ENCODE data around the gene ACIN1. TPM values are rescaled to one million over a fixed set of nuclear protein-coding genes. Genes with fewer than 3 reads are reported as not detected.

The ACIN1 gene
- total RNA-seq, 4 donors from 2014 or later: 89.6 to 124 (median 109) TPM

GRCh38 chr14:23066368-23066767 lies 28.6 kb downstream of the ACIN1 start:
- TF ChIP-seq, protein P1, sequence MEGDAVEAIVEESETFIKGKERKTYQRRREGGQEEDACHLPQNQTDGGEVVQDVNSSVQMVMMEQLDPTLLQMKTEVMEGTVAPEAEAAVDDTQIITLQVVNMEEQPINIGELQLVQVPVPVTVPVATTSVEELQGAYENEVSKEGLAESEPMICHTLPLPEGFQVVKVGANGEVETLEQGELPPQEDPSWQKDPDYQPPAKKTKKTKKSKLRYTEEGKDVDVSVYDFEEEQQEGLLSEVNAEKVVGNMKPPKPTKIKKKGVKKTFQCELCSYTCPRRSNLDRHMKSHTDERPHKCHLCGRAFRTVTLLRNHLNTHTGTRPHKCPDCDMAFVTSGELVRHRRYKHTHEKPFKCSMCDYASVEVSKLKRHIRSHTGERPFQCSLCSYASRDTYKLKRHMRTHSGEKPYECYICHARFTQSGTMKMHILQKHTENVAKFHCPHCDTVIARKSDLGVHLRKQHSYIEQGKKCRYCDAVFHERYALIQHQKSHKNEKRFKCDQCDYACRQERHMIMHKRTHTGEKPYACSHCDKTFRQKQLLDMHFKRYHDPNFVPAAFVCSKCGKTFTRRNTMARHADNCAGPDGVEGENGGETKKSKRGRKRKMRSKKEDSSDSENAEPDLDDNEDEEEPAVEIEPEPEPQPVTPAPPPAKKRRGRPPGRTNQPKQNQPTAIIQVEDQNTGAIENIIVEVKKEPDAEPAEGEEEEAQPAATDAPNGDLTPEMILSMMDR (IDR thresholded peaks at IDR 0.05; ENCODE audit: low read depth): no peak

- TF ChIP-seq, protein P1 (IDR thresholded peaks at IDR 0.05; ENCODE audit: low read depth): no peak
These were observed 31.3 kb downstream of the ACIN1 start for GRCh38 chr14:23063601-23064000.

DNA sequence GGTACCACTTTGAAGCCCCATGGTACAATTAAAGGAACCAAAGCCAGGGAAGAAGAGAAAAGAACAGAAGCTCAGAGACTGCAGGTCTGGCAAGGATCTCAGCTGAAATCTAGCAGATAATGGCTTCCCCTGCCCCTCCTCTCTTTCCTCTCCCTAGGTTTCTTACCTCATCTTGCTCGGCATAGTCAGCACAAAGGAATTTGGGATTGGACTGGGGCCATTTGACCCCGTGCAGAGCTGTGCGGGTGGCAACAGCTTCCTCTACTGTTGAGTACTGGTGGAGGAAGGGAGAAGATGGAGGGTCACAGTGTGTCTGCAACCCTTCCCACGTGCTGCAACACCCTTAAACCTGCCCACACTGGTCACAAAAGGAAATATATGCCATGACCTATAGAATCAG lies 32.9 kb downstream of the ACIN1 start:
- TF ChIP-seq, protein P1 (IDR thresholded peaks at IDR 0.05; ENCODE audit: low read depth): no peak

DNA sequence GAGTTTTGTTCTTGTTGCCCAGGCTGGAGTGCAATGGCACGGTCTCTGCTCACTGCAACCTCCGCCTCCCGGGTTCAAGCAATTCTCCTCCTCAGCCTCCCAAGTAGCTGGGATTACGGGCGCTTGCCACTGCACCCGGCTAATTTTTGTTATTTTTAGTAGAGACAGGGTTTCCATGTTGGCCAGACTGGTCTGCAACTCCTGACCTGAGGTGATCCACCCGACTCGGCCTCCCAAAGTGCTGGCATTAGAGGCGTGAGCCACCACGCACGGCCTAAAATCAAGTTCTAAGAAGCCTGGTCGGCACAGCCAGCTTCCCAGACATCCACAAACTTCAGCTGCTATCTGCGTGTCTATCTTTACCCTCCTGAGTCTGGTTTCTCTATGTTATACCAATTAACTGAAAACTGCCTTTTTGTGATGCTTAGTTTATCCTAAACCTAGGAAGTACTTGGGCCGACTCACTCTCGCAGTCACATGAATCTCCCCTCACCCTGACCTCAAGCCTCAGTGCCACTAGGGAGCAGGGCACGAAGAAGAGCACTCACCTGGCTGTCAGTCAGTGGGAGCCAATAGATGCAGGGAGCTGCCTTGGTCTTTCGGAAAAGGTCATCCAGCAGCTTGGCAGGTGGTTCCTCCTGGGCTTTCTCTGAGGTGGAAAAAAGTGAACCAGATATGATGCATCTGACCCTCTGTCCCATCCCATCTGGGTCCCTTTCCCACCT lies 34.2 kb downstream of the ACIN1 start:
- TF ChIP-seq, protein P1 (IDR thresholded peaks at IDR 0.05; ENCODE audit: low read depth): no peak

- TF ChIP-seq, protein P1 (IDR thresholded peaks at IDR 0.05; ENCODE audit: low read depth): no peak
These were observed 36.1 kb downstream of the ACIN1 start for GRCh38 chr14:23058654-23059504.

DNA sequence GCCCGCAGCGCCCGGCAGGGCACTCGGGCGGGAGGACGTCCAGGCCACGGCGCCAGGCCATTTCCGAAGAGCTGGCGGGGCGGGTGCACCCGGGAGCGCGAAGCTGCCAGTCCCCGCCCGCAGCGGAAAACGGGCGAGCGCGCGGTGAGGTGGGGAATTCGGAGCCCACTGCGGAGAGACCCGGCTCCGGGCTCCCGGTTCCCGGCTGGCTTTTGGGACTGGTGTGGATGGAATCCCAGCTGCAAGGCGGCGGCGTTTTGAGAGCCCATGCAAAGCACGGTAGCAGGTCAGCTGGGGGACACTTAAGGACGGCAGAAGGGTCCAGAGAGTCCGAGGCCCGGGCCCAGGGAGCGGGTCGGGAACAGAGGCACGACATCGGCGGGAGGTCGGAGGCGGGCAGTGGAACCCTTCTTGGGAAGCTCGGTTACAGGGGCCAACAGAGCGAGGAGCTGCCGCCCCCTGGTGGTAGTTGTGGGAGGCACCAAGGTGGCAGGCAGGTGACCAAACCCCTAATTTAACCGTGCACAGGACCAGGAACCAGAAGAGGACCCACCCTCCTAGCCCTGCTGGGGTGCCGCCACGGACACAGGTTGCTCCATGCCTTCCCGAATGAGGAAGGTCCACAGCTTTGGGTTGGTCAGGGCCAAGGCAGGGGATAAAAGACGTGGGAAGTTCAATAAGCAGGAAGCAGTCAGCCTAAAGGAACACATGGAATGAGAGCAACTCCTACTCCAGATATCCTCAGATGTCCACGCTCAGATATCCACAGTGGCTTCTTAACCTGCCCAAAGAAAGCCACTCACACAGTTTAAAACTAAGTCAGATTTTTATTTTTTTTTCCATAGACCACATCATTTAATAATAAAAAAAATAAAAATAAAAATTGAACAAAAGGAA lies 36.9 kb downstream of the ACIN1 start:
- TF ChIP-seq, protein P1 (IDR thresholded peaks at IDR 0.05; ENCODE audit: low read depth): no peak
